ENCODE results near the gene CTSF.

GRCh38 chr11:66545701-66546367 is 22.6 kb downstream of the CTSF start, which contains the start of gene ZDHHC24:
- TF ChIP-seq POLR2A (IDR thresholded peaks at IDR 0.05), result peak; percentile 49 to 75
- TF ChIP-seq CTCF (IDR thresholded peaks at IDR 0.05 in 4 of 5, conservative IDR thresholded peaks at IDR 0.05 in 1 of 5), result no peak

All from gastrocnemius medialis (tissue), 4 donors.